ENCODE measurements around the gene SMAD3.

The SMAD3 gene

DNA sequence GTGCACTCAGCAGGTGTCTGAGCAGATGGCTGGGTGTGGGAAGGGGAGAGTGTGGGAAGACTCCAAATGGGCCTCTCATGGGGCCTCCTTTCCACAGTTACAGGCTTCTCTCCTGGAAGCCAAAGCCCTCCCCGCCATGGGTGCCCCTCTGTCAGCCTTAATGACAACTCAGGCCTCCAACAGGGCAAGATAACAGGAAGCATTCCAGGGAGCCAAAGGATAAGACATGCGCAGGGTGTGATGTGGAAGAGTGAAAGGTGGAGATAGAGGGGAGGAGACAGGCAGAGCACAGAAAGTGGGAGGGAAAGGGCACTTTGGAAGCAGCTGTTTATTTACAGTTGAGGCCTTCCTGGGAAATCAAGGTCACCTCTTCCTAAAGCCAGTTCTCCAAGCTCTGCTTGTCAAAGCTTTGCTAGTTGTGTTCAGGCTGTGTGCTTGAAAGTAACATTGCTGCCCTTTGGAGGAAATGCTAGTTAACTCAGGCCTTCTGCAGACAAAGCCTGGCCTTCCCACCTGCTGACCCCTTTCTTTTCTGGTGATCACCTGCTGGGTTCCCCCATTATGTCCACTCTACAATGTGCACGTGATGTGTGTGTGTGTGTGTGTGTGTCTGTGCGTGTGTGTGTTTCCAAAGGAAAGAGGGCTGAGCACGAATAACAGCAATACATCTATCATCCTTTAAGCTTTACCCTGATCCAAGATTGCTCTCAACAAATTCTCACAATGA is 35.2 kb upstream of the SMAD3 start (continued):
- TF ChIP-seq ZBTB8A (tag by site-specific recombination; IDR thresholded peaks at IDR 0.05), result peak; percentile 86
- TF ChIP-seq ZFHX2 (tag by site-specific recombination; conservative IDR thresholded peaks at IDR 0.05), result peak; percentile 77
- no peak; the same call in 1 of the 2 replicates for TF ChIP-seq GLIS2 (tag by site-specific recombination; IDR thresholded peaks at IDR 0.05)
- TF ChIP-seq ZBTB26 (tag by site-specific recombination; optimal IDR thresholded peaks at IDR 0.05), result no peak
- TF ChIP-seq PATZ1 (tag by site-specific recombination; IDR thresholded peaks at IDR 0.05), result peak; percentile 64
- TF ChIP-seq OSR2 (tag by site-specific recombination; IDR thresholded peaks at IDR 0.05), result peak; percentile 74
- TF ChIP-seq, protein P1, sequence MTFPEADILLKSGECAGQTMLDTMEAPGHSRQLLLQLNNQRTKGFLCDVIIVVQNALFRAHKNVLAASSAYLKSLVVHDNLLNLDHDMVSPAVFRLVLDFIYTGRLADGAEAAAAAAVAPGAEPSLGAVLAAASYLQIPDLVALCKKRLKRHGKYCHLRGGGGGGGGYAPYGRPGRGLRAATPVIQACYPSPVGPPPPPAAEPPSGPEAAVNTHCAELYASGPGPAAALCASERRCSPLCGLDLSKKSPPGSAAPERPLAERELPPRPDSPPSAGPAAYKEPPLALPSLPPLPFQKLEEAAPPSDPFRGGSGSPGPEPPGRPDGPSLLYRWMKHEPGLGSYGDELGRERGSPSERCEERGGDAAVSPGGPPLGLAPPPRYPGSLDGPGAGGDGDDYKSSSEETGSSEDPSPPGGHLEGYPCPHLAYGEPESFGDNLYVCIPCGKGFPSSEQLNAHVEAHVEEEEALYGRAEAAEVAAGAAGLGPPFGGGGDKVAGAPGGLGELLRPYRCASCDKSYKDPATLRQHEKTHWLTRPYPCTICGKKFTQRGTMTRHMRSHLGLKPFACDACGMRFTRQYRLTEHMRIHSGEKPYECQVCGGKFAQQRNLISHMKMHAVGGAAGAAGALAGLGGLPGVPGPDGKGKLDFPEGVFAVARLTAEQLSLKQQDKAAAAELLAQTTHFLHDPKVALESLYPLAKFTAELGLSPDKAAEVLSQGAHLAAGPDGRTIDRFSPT (tag by site-specific recombination; IDR thresholded peaks at IDR 0.05), result no peak
- peak; percentile 14; the same call in 1 of the 2 replicates for TF ChIP-seq KLF1 (tag by site-specific recombination; IDR thresholded peaks at IDR 0.05)
- peak; percentile 79 for TF ChIP-seq ZNF341 (tag by site-specific recombination; IDR thresholded peaks at IDR 0.05; ENCODE audit: low read depth)
- peak; percentile 89 for TF ChIP-seq ZNF600 (tag by site-specific recombination; IDR thresholded peaks at IDR 0.05)
- TF ChIP-seq ZNF629 (tag by site-specific recombination; IDR thresholded peaks at IDR 0.05), result no peak
- peak; percentile 95 for TF ChIP-seq PRDM1 (tag by site-specific recombination; IDR thresholded peaks at IDR 0.05)
- TF ChIP-seq ZNF423 (tag by site-specific recombination; IDR thresholded peaks at IDR 0.05), result peak; percentile 90
- peak; percentile 91 for TF ChIP-seq ZNF335 (tag by site-specific recombination; conservative IDR thresholded peaks at IDR 0.05)

DNA sequence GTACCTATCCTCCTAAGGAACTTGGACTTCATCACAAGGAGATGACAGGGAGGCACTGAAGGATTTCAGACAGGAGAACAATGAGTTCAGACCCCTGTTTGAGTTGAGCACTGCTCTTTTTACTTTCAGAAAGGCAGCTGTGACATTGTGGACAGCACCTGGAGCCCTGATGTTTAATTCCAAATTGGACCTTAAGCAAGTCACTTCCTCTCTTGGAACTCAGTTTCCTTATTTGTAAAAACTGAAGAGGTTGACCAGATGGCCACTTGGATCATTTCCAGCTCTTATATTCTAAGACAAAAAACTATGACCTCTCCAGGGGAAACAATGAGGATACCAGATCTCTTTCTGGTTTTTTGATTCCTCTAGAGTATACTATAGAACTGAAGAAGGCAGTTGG is 34.1 kb upstream of the SMAD3 start:
- H3K4me1 ChIP-seq (ENCODE audit: control insufficient read depth, insufficient read depth, low read length), result peaks cover 7% of the 10 kb centered on the region
- H3K36me3 ChIP-seq (ENCODE audit: control insufficient read depth in 2 of 2, insufficient read depth in 1 of 2, low read length in 2 of 2), result no peaks in the 10 kb centered on the region
- H3K27ac ChIP-seq (ENCODE audit: extremely low read depth, low read depth, low read length), result no peak overlapping the region
- TF ChIP-seq ZNF362 (tag by site-specific recombination; IDR thresholded peaks at IDR 0.05), result no peak
- no peak overlapping the region for H3K4me3 ChIP-seq (ENCODE audit: low read depth, low read length)
- ChIA-PET CTCF (interaction anchor here (0.6 to 1.1 kb wide), 3 partner anchors 11 to 353 kb away, joined by 3 read pairs; no protein-coding TSS in a partner anchor), POLR2A (interaction anchor here (1.5 kb wide), 1 partner anchor 35 kb away, joined by 3 read pairs; no protein-coding TSS in a partner anchor)
- H3K9me3 ChIP-seq (ENCODE audit: control insufficient read depth, insufficient read depth, low read depth, low read length), result no peaks in the 10 kb centered on the region

GRCh38 chr15:67032608-67033007 is 32.8 kb upstream of the SMAD3 start:
- Histone ChIP-seq H3K4me1 (ENCODE audit: control insufficient read depth, insufficient read depth, low read length) (peaks cover 9% of the 10 kb centered on the region), H3K9me3 (ENCODE audit: control insufficient read depth, insufficient read depth, low read depth, low read length) (no peaks in the 10 kb centered on the region), H3K27ac (ENCODE audit: extremely low read depth, low read depth, low read length) (no peak overlapping the region), H3K36me3 (ENCODE audit: control insufficient read depth in 2 of 2, insufficient read depth in 1 of 2, low read length in 2 of 2) (no peaks in the 10 kb centered on the region), H3K4me3 (ENCODE audit: low read depth, low read length) (no peak overlapping the region)
- POLR2A ChIA-PET, result interaction anchor here (0.8 kb wide), 1 partner anchor 15 kb away, joined by 3 read pairs; no protein-coding TSS in a partner anchor
- TF ChIP-seq ZNF623 (tag by site-specific recombination; IDR thresholded peaks at IDR 0.05) (peak; percentile 99), ZNF302 (tag by site-specific recombination; IDR thresholded peaks at IDR 0.05; ENCODE audit: low read depth) (no peak)
- TF ChIP-seq, protein P2, sequence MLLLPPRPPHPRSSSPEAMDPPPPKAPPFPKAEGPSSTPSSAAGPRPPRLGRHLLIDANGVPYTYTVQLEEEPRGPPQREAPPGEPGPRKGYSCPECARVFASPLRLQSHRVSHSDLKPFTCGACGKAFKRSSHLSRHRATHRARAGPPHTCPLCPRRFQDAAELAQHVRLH (tag by site-specific recombination; IDR thresholded peaks at IDR 0.05), result 0 out of 2 replicates have a peak, but pooled peaks have one; percentile 51
- CTCF ChIA-PET, result no interaction called here
